Lower leg skin (tissue), 4 donors: ENCODE results near the gene DIAPH1. TPM values are rescaled to one million over a fixed set of nuclear protein-coding genes. Genes with fewer than 3 reads are reported as not detected.
A peak's percentile ranks its signal among the peaks of the same experiment; 100 is the strongest.

Experiments used
- DNase-seq, 2 donors: peaks; one replicate each; pipeline ENCODE4 v3.0.0-alpha.2; 2019; ENCODE audit warnings: low spot score in 2 of 2
- H3K4me3 ChIP-seq: fragments of 200-600 bp; sonication (generic); 2 replicates; pipeline ENCODE4 v1.5.1; 2017; ENCODE audit warnings: mild to moderate bottlenecking, low read depth; ENCODE audit not compliant: poor library complexity, severe bottlenecking
- CTCF ChIP-seq, 3 donors: fragments of 450-650 bp; IDR thresholded peaks; one replicate each; pipeline ENCODE4 v1.5.1; 2016; ENCODE audit warnings: antibody characterized with exemption in 3 of 3, mild to moderate bottlenecking in 3 of 3, moderate library complexity in 2 of 3
- POLR2A ChIP-seq, 2 donors: fragments of 450-650 bp; IDR thresholded peaks; one replicate each; pipeline ENCODE4 v1.6.1; 2016 to 2017; ENCODE audit warnings: antibody characterized with exemption in 2 of 2, mild to moderate bottlenecking in 1 of 2, moderate library complexity in 1 of 2
- WGBS, 2 donors: methylation state at CpG; one replicate each; pipeline ENCODE4 v1.1.5; 2018; 5-methylcytosine and 5-hydroxymethylcytosine counted together
- intact Hi-C: fragments of 100-400 bp; cut with DNase I; formaldehyde crosslinking; loops from one replicate; pipeline ENCODE4 v1.15.0; 2023; ENCODE audit warnings: low total_unique reads
- total RNA-seq, 4 donors: library from RNA; depleted of rRNA; stranded (reverse); fragments of >200 nt; gene quantifications; one replicate each; pipeline ENCODE4 v1.1.0, GENCODE V29; 2016

Gene DIAPH1
- total RNA-seq, 4 donors from 2014 or later: 64.9 to 101 (median 88.7) TPM

- TF ChIP-seq POLR2A (IDR thresholded peaks at IDR 0.05): no peak
- TF ChIP-seq CTCF (IDR thresholded peaks at IDR 0.05): no peak
- 61 to 67% methylated on average over 5 of the region's 5 CpGs for WGBS, 2 donors
- H3K4me3 ChIP-seq: no peak overlapping the region
- peak in 1 of 2 donors; percentile 68 for DNase-seq
- intact Hi-C loops: no loop called here
Observed at GRCh38 chr5:141623611-141624010, 4.8 kb upstream of the DIAPH1 start.

GRCh38 chr5:141623186-141623585 is 4.4 kb upstream of the DIAPH1 start:
- TF ChIP-seq POLR2A (IDR thresholded peaks at IDR 0.05): no peak
- TF ChIP-seq CTCF (IDR thresholded peaks at IDR 0.05): no peak
- peak in 1 of 2 donors; percentile 79 for DNase-seq
- intact Hi-C loops: no loop called here
- no peak overlapping the region for H3K4me3 ChIP-seq

- peak overlapping the region; percentile 82 for H3K4me3 ChIP-seq
- TF ChIP-seq POLR2A (IDR thresholded peaks at IDR 0.05) (no peak), CTCF (IDR thresholded peaks at IDR 0.05) (no peak)
- WGBS, 2 donors: 1% methylated on average over 31 to 36 of the region's 36 CpGs
- intact Hi-C loops: no loop called here
- peak; percentile 52 to 90 for DNase-seq
Observed at GRCh38 chr5:141618030-141618803, 583 bp downstream of the DIAPH1 start.

- TF ChIP-seq CTCF (IDR thresholded peaks at IDR 0.05): no peak
- no peak for TF ChIP-seq POLR2A (IDR thresholded peaks at IDR 0.05)
- intact Hi-C loops: no loop called here
- peak overlapping the region; percentile 82 for H3K4me3 ChIP-seq
- WGBS, 2 donors: 1 to 3% methylated on average over 9 of the region's 9 CpGs
- no peak for DNase-seq
Observed at GRCh38 chr5:141617682-141618029, 1.1 kb downstream of the DIAPH1 start.

- peak overlapping the region; percentile 82 for H3K4me3 ChIP-seq
- DNase-seq: no peak
- WGBS, 2 donors: 28 to 36% methylated on average over 2 of the region's 2 CpGs
- intact Hi-C loops: no loop called here
- TF ChIP-seq CTCF (IDR thresholded peaks at IDR 0.05) (no peak), POLR2A (IDR thresholded peaks at IDR 0.05) (no peak)
Observed at GRCh38 chr5:141617128-141617527, 1.7 kb downstream of the DIAPH1 start.
